GM10266 (cell line): ENCODE measurements around the gene SLC17A9.

Experiments used
- DNase-seq: peaks from one replicate; pipeline ENCODE4 v3.0.0; 2012; ENCODE audit errors: extremely low spot score
- TF ChIP-seq, protein P1 (sequence below): IDR thresholded peaks from 2 replicates; pipeline ENCODE4 v1.5.1; 2012; ENCODE audit warnings: mild to moderate bottlenecking, low read depth; ENCODE audit not compliant: control insufficient read depth, insufficient read depth; ENCODE audit errors: missing control alignments

The SLC17A9 gene

DNA sequence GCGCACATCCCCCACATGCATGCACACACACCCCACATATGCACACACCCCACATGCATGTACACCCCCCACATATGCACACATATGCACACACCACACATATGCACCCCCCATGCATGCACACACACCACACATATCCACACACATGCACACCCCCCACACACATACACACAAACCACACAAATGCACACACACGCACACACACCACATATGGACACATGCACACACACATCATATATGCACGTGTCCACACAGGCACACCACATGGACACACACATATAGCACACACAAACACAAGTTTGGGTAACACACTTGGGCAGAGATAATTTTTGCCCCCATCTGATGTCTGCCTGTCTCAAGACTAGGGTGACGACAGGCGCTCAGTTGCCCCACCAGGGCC is 45.9 kb downstream of the SLC17A9 start:
- TF ChIP-seq, protein P1, sequence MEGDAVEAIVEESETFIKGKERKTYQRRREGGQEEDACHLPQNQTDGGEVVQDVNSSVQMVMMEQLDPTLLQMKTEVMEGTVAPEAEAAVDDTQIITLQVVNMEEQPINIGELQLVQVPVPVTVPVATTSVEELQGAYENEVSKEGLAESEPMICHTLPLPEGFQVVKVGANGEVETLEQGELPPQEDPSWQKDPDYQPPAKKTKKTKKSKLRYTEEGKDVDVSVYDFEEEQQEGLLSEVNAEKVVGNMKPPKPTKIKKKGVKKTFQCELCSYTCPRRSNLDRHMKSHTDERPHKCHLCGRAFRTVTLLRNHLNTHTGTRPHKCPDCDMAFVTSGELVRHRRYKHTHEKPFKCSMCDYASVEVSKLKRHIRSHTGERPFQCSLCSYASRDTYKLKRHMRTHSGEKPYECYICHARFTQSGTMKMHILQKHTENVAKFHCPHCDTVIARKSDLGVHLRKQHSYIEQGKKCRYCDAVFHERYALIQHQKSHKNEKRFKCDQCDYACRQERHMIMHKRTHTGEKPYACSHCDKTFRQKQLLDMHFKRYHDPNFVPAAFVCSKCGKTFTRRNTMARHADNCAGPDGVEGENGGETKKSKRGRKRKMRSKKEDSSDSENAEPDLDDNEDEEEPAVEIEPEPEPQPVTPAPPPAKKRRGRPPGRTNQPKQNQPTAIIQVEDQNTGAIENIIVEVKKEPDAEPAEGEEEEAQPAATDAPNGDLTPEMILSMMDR: no peak
- no peak for DNase-seq

DNA sequence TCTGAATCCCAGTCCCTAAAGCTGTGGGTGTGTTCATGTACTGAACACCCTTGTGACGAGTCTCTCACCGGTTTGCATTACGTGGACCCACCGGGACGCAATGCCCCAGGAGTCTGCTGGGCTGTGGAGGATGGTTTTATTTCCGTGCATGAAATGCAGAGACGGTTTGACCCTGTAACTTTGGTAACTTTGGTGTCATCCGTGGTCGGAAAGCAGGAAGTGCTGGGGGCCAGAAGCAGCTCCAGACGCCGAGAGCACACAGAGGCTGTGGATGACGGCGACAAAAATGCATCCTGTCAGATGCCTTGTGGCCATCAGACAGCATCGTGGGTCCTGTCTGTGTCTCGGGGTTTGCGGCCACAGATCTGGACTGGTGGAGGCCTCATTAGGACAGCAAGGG is 47.1 kb downstream of the SLC17A9 start:
- TF ChIP-seq, protein P1: no peak
- DNase-seq: no peak

DNA sequence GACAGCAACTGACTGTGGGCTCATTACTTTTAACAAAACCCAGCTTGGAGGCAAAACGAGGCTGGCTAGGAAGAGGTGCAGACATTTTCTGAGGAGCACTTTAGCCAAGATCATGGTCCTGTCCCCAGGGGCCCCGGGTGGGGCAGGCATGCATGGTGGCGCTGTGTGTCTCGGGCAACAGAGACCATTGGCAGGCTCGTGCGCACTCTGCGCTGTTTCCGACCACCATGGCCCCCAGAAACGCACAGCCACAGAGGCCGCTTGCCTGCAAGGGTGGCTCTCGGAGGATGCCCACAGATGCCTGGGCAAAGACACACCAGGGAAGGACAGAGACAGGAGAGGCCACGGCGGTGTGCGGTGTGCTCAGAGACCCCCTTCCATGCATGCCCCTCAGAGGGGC is 47.5 kb downstream of the SLC17A9 start:
- TF ChIP-seq, protein P1: no peak
- DNase-seq: no peak

DNA sequence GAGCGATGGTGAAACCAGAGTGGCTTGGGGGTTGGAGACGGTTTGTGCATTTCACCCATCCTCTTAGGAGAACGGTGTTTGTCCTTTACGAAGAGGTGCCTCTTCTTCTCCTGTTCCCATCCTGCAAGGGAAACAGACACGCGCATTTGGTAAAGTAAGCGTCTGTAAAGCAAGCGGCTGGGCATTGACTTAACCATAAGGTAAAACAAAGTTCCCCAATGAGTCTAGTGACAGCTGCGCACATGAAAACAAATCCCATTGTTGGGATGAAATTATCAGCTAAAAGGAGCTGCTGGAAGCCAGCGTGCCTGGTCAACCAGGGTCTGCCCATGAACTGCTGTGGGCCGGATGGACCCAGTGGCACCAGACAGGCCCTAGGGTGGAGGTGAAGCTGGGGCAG is 48.4 kb downstream of the SLC17A9 start:
- TF ChIP-seq, protein P1: no peak
- DNase-seq: no peak

DNA sequence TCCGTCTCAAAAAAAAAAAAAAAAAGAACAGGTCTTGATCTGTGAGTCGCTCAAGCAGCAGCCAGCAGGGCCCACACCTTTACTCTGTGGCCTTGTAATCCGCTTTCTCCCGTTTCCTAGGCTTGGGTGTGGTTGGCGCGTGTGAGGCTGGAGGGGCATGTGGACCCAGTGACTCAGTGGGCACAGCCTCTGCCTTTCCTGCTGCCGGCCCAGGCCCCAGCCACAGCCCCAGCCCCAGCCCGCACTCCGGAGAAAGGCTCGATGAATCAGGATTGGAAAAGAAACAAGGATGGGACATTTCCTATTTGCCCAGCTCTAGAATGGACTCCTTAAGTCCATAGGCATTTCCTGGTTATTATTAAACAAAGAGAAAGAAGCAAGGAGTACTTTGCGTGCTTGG is 50.0 kb downstream of the SLC17A9 start:
- TF ChIP-seq, protein P1: no peak

DNA sequence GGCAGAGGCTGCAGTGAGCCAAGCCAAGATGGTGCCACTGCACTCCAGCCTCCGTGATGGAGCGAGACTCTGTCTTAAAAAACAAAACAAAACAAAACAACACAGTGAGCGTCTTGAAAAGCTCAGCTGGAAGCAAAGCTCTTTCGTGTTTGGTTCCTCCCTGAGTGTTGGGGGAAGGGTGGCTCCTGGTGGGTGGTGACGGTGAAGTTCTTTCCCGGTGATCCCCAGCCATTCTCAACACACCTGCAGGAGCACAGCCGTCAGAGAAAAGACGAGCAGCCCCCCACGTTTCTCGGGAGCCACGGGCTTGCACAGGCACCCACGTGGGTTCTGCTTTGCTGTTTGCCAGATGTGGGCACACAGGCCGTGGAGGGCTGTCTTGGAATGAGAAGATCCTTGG is 51.0 kb downstream of the SLC17A9 start:
- TF ChIP-seq, protein P1: no peak
- no peak for DNase-seq

More for the DNA sequence above, 50.0 kb downstream of the SLC17A9 start:
- no peak for DNase-seq

DNA sequence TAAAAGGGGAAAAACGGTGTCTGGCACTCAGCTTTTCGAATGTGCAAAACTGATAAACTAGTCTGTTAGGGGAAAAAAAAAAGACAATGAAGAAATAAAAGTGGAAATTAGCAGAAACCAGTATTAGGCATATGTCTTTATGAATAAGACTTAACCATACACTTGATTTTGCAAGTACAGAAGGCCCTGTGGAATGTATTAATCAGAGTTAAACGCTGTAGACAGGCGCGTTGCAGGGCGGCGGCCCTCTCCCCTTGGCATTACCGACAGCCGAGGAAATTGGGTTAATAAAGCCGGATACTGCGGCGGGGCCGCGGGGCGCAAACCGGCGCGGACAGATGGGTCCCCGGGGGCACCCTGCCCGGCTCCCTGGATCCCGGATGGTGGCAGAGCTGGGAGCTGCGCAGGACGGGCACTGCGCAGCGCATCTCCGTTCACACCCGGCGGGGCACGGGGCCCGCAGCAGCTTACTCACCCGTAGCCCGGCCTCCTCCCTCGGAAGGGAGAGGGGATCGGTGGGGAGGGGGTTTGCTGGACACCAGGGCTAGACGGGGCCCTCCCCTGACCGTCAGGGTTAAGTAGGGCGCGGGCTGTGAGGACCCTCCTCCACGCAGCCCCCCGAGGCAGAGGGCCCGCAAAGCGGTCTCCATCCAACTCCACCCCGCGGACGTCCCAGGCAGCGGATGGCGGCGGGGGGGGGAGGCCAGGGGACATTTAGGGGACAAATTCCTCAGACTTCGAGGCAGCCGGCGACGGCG is 52.3 kb downstream of the SLC17A9 start:
- no peak for DNase-seq
- TF ChIP-seq, protein P1: no peak
